Esophagus muscularis mucosa (tissue), 4 donors: ENCODE data around the gene CAMTA1.

Experiments
- CTCF ChIP-seq, 3 experiments: fragments of 200-600 bp in 2 of 3; fragments of 450-650 bp in 1 of 3; sonication (generic) in 2 of 3; IDR thresholded peaks; one replicate each; pipeline ENCODE4 v1.5.1; 2017 to 2019; ENCODE audit warnings: antibody characterized with exemption in 3 of 3, mild to moderate bottlenecking in 2 of 3, moderate library complexity in 1 of 3
- EP300 ChIP-seq: sonication (generic); formaldehyde crosslinking; IDR thresholded peaks from one replicate; pipeline ENCODE4 v1.6.1; 2017; ENCODE audit warnings: antibody characterized with exemption
- POLR2A ChIP-seq: fragments of 450-650 bp; IDR thresholded peaks from one replicate; pipeline ENCODE4 v1.6.1; 2017; ENCODE audit warnings: antibody characterized with exemption, moderate library complexity, mild to moderate bottlenecking, low read depth
- POLR2AphosphoS5 ChIP-seq, 2 donors: sonication (generic); formaldehyde crosslinking; IDR thresholded peaks; one replicate each; pipeline ENCODE4 v1.6.1; 2017; ENCODE audit warnings: antibody characterized with exemption in 2 of 2

GRCh38 chr1:6762060-6762459, 23.2 kb upstream of the CAMTA1 start:
- TF ChIP-seq CTCF (IDR thresholded peaks at IDR 0.05): no peak
- no peak for TF ChIP-seq POLR2AphosphoS5 (IDR thresholded peaks at IDR 0.05)
- no peak for TF ChIP-seq POLR2A
- no peak for TF ChIP-seq EP300
